ENCODE measurements around the gene PCSK7.

The PCSK7 gene

DNA sequence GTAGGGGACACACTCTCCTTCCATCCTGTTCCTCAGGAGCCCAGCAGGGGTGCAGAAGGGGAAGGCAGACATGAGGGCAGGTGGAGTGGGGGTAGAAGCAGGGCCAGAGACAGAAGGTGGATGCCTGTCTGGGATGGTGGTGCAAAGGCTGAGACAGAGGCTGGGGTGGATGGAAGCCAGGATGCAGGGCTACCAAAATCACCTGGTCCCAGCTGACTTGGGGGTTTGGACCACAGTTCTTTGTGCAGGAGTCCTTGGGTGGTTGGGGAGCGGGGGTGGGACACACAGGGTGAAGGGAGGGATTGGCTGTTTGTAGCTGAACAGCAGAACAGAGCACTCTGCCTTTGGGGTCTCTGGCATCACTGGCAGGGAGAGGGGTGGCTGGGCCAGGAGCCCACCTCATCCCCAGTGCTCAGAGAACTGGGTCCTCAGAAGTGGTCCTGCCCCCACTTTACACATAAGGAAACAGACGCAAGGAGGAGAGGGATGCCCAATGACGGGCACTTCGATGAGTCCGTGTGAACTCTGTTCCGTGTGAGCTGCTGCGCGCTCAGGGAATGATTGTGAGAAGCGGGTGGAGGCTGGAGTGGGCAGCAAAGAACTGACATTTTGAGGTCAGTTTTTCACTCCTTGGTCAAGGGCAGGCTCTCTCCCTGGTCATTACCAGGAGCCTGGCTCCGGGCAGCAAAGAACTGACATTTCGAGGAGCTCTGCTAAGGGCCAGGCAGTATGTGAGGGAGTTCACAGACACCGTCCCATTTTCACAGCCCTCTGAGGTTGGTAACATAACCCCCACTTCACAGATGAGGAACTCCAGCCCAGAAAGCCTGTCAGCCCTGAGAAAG, 30.8 kb downstream of the PCSK7 start:
- Histone ChIP-seq H3K36me3 (replicated peaks) (peaks cover 45% of the 10 kb centered on the region), H3K27ac (peak overlapping the region; percentile 26), H3K27me3 (replicated peaks) (no peaks in the 10 kb centered on the region), H3K4me3 (ENCODE audit: low read depth, low read length) (peak overlapping the region; percentile 69)
- TF ChIP-seq CTCF (IDR thresholded peaks at IDR 0.05; ENCODE audit: low read depth, low read length, missing control alignments): peak; percentile 23
- DNase-seq: no peak
- in situ Hi-C loops (cut with HindIII; ENCODE audit: low pct_ligation_motif_present, low sequenced_read_pairs): no loop called here

DNA sequence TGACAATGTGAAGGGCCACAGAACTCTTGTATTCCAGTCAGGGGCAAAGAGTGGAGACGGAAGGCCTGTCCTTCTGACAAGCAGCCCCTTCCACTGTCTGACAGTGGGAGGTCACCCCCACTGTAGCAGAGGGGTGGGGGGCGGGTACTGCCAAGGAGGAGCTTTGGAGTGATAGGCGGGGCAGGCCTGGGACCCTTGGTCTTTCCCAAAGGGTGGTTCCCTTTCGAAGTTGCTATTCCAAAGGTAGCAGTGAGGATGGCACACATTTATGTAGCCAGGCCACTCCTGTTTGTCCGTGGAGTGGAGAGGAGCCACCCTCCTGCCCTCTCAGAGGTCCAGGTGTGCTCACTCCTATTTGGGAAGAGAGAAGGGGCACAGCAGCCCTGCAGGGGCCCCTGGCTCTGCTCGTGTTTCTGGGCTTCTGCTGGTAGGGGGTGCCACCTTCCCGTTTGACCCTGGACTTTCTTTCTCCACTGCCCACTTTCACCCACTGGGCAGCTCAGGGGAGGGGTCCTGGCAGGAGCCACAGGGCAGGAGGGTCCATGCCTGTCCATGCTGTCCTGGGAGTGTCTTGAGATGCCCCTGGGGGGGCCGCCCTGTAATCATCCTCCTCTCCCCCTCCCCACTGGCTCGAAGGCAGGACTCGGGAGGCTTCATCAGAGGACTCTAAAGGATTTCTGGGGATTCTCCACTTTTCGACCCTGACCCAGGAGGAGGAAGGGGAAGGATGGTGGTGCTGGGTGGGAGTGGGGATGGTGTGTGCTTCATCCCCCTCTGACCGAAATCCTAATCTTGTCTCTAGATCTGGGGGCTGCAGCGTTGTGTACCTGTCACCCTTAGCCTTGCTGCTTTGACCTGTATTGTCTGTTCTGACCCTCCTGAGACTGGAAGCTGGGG, 31.7 kb downstream of the PCSK7 start:
- TF ChIP-seq CTCF (IDR thresholded peaks at IDR 0.05; ENCODE audit: low read depth, low read length, missing control alignments): no peak
- Histone ChIP-seq H3K27me3 (replicated peaks) (no peaks in the 10 kb centered on the region), H3K4me3 (ENCODE audit: low read depth, low read length) (peak overlapping the region; percentile 69), H3K27ac (peak overlapping the region; percentile 88), H3K36me3 (replicated peaks) (peaks cover 45% of the 10 kb centered on the region)
- no peak for DNase-seq
- in situ Hi-C loops (cut with HindIII; ENCODE audit: low pct_ligation_motif_present, low sequenced_read_pairs): no loop called here

DNA sequence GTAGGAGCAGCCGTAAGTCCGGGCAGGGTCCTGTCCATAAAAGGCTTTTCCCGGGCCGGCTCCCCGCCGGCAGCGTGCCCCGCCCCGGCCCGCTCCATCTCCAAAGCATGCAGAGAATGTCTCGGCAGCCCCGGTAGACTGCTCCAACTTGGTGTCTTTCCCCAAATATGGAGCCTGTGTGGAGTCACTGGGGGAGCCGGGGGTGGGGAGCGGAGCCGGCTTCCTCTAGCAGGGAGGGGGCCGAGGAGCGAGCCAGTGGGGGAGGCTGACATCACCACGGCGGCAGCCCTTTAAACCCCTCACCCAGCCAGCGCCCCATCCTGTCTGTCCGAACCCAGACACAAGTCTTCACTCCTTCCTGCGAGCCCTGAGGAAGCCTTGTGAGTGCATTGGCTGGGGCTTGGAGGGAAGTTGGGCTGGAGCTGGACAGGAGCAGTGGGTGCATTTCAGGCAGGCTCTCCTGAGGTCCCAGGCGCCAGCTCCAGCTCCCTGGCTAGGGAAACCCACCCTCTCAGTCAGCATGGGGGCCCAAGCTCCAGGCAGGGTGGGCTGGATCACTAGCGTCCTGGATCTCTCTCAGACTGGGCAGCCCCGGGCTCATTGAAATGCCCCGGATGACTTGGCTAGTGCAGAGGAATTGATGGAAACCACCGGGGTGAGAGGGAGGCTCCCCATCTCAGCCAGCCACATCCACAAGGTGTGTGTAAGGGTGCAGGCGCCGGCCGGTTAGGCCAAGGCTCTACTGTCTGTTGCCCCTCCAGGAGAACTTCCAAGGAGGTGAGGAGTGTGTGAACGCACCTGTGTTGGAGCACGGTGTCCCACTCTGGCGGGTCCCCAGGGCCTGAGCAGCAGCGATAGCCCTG, 32.6 kb downstream of the PCSK7 start, which contains the start of gene TAGLN:
Gene TAGLN (plus strand): TSS at position 318 of the 863 bp plus-strand sequence. CDS start 3,644 bp downstream, outside the sequence.
- peak; percentile 97 for DNase-seq
- peak within 1 kb of the TSS; percentile 69 for H3K4me3 ChIP-seq (ENCODE audit: low read depth, low read length)
- no peaks in the 10 kb centered on the region for H3K27me3 ChIP-seq (replicated peaks)
- in situ Hi-C loops (cut with HindIII; ENCODE audit: low pct_ligation_motif_present, low sequenced_read_pairs): no loop called here
- no peak for TF ChIP-seq CTCF (IDR thresholded peaks at IDR 0.05; ENCODE audit: low read depth, low read length, missing control alignments)
- peak within 1 kb of the TSS; percentile 88 for H3K27ac ChIP-seq
- H3K36me3 ChIP-seq (replicated peaks): peaks cover 38% of the 10 kb centered on the region

DNA sequence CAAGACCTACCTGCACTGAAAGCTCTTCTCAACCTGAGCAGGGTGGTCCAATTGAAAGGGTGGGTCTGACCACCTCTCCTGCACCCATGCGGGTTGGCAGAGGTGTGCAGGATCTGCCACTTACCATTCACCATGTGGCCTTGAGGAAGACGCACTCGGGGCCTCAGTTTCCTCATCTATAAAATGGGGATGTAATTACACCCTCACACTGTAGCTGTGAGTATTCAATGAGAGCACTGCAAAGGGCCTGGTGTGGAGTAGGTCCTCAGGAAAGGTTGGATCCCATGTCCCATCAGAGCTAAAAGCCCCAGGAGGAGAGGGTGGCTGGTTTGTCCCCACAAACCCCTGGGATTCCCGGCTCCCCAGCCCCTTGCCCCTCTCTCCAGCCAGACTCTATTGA, 33.3 kb downstream of the PCSK7 start:
- peaks cover 32% of the 10 kb centered on the region for H3K36me3 ChIP-seq (replicated peaks)
- peak overlapping the region; percentile 69 for H3K4me3 ChIP-seq (ENCODE audit: low read depth, low read length)
- DNase-seq: no peak
- no peaks in the 10 kb centered on the region for H3K27me3 ChIP-seq (replicated peaks)
- in situ Hi-C loops (cut with HindIII; ENCODE audit: low pct_ligation_motif_present, low sequenced_read_pairs): no loop called here
- H3K27ac ChIP-seq: peak overlapping the region; percentile 88
- no peak for TF ChIP-seq CTCF (IDR thresholded peaks at IDR 0.05; ENCODE audit: low read depth, low read length, missing control alignments)
